WERI-Rb-1 (cell line): Measurements from ENCODE around the gene TDG.

Experiments
- DNase-seq: peaks from one replicate; pipeline ENCODE4 v3.0.0-alpha.2; 2020
- H3K27ac ChIP-seq: fragments of 250-450 bp; sonication (Bioruptor Pico); 2 replicates; pipeline ENCODE4 v1.5.1; 2020; ENCODE audit warnings: mild to moderate bottlenecking, moderate library complexity
- H3K27me3 ChIP-seq: fragments of 250-450 bp; sonication (Bioruptor Pico); 2 replicates; pipeline ENCODE4 v1.5.1; 2021; ENCODE audit warnings: mild to moderate bottlenecking, low read depth, moderate library complexity; ENCODE audit not compliant: insufficient read depth, severe bottlenecking
- H3K36me3 ChIP-seq: fragments of 250-450 bp; sonication (Bioruptor Pico); 2 replicates; pipeline ENCODE4 v1.5.1; 2020; ENCODE audit warnings: mild to moderate bottlenecking, moderate library complexity
- H3K4me3 ChIP-seq: 2 replicates; pipeline ENCODE4 v1.5.1; 2011; ENCODE audit warnings: low read depth, mild to moderate bottlenecking, control low read depth, low read length
- H3K9me3 ChIP-seq: fragments of 250-450 bp; sonication (Bioruptor Pico); 2 replicates; pipeline ENCODE4 v1.5.1; 2021; ENCODE audit warnings: mild to moderate bottlenecking, moderate library complexity; ENCODE audit not compliant: severe bottlenecking
- CTCF ChIP-seq: IDR thresholded peaks from 2 replicates; pipeline ENCODE4 v1.5.1; 2011; ENCODE audit warnings: low read depth, mild to moderate bottlenecking, control low read depth, inconsistent platforms, low read length

The TDG gene

GRCh38 chr12:103956509-103957027 lies 9.1 kb upstream of the TDG start:
- DNase-seq: no peak
- Histone ChIP-seq H3K4me3 (peak overlapping the region; percentile 97), H3K36me3 (peaks cover 32% of the 10 kb centered on the region), H3K27me3 (no peaks in the 10 kb centered on the region), H3K9me3 (no peaks in the 10 kb centered on the region), H3K27ac (peak overlapping the region; percentile 85)
- TF ChIP-seq CTCF: no peak

- no peak for DNase-seq
- Histone ChIP-seq H3K27me3 (no peaks in the 10 kb centered on the region), H3K36me3 (peaks cover 19% of the 10 kb centered on the region), H3K27ac (peak overlapping the region; percentile 85), H3K9me3 (no peaks in the 10 kb centered on the region), H3K4me3 (peak overlapping the region; percentile 97)
- no peak for TF ChIP-seq CTCF
These were observed 7.7 kb upstream of the TDG start for GRCh38 chr12:103957865-103958388.

GRCh38 chr12:103958621-103959020 lies 7.1 kb upstream of the TDG start:
- peaks cover 12% of the 10 kb centered on the region for H3K36me3 ChIP-seq
- no peak overlapping the region for H3K27ac ChIP-seq
- no peaks in the 10 kb centered on the region for H3K27me3 ChIP-seq
- TF ChIP-seq CTCF: no peak
- no peaks in the 10 kb centered on the region for H3K9me3 ChIP-seq
- no peak overlapping the region for H3K4me3 ChIP-seq
- DNase-seq: no peak

- no peaks in the 10 kb centered on the region for H3K9me3 ChIP-seq
- H3K4me3 ChIP-seq: no peak overlapping the region
- no peak overlapping the region for H3K27ac ChIP-seq
- H3K36me3 ChIP-seq: peaks cover 2% of the 10 kb centered on the region; the same call in 1 of the 2 replicates
- no peak for TF ChIP-seq CTCF
- DNase-seq: no peak
- no peaks in the 10 kb centered on the region for H3K27me3 ChIP-seq
These were observed 5.0 kb upstream of the TDG start for GRCh38 chr12:103960616-103961227.

- no peak for TF ChIP-seq CTCF
- H3K27ac ChIP-seq: no peak overlapping the region
- no peaks in the 10 kb centered on the region for H3K9me3 ChIP-seq
- H3K27me3 ChIP-seq: no peaks in the 10 kb centered on the region
- H3K36me3 ChIP-seq: no peaks in the 10 kb centered on the region; the same call in 1 of the 2 replicates
- no peak overlapping the region for H3K4me3 ChIP-seq
- no peak for DNase-seq
These were observed 3.2 kb upstream of the TDG start for GRCh38 chr12:103962493-103962892.
